ENCODE measurements around the gene HNRNPA2B1.

HNRNPA2B1 gene

GRCh38 chr7:26145238-26145637 lies 55.3 kb downstream of the HNRNPA2B1 start:
- no peak overlapping the region for H3K9ac ChIP-seq (ENCODE audit: low read length)
- no peak overlapping the region for H2AK5ac ChIP-seq (ENCODE audit: low read length, severe bottlenecking)
- no peak overlapping the region for H3K4me2 ChIP-seq (ENCODE audit: low read length, poor library complexity, severe bottlenecking)
- H2BK12ac ChIP-seq (ENCODE audit: low read length in 2 of 2) = no peak overlapping the region
- H4K8ac ChIP-seq (ENCODE audit: low read length) = no peak overlapping the region
- no peaks in the 10 kb centered on the region for H3K79me1 ChIP-seq (replicated peaks; ENCODE audit: low read length, poor library complexity, severe bottlenecking)
- no peak overlapping the region for H2BK15ac ChIP-seq (ENCODE audit: low read depth, poor library complexity, severe bottlenecking)
- H3K18ac ChIP-seq (ENCODE audit: low read depth in 1 of 2, low read length in 2 of 2) = no peak overlapping the region
- no peak overlapping the region for H2AFZ ChIP-seq (ENCODE audit: low read depth, low read length)
- no peak overlapping the region for H2BK120ac ChIP-seq (ENCODE audit: low read depth, low read length)
- H3K27me3 ChIP-seq (ENCODE audit: control insufficient read depth in 1 of 2, insufficient read depth in 1 of 2, low read length in 2 of 2) = peaks cover 0 to 8% of the 10 kb centered on the region in 2 experiments
- no peak for DNase-seq
- no peak overlapping the region for H3K14ac ChIP-seq (ENCODE audit: low read length in 2 of 2)
- H2BK5ac ChIP-seq (ENCODE audit: low read depth, low read length, poor library complexity, severe bottlenecking) = no peak overlapping the region
- no peak overlapping the region for H3K23ac ChIP-seq (ENCODE audit: low read length in 2 of 2)
- WGBS = 100% methylated on average over 2 of the region's 4 CpGs
- H3K4me3 ChIP-seq (ENCODE audit: insufficient read depth in 1 of 2, low read depth in 1 of 2, low read length in 2 of 2) = no peak overlapping the region
- no peak overlapping the region for H3K27ac ChIP-seq (ENCODE audit: low read length, poor library complexity, severe bottlenecking)
- no peak overlapping the region for H3K4ac ChIP-seq (ENCODE audit: low read depth in 1 of 2, low read length in 2 of 2)
- no peak overlapping the region for H4K91ac ChIP-seq (ENCODE audit: low read length)
- no peaks in the 10 kb centered on the region for H3K9me3 ChIP-seq (ENCODE audit: control insufficient read depth, low read length)
- peaks cover 1% of the 10 kb centered on the region for H3K4me1 ChIP-seq (ENCODE audit: control insufficient read depth, insufficient read depth, low read depth, low read length)
- H3K36me3 ChIP-seq (ENCODE audit: control insufficient read depth in 1 of 2, insufficient read depth in 2 of 2, low read depth in 1 of 2, low read length in 2 of 2) = no peaks in the 10 kb centered on the region

GRCh38 chr7:26144184-26145080 lies 56.1 kb downstream of the HNRNPA2B1 start:
- H3K4ac ChIP-seq (ENCODE audit: low read depth in 1 of 2, low read length in 2 of 2) = no peak overlapping the region
- 93% methylated on average over 8 of the region's 13 CpGs for WGBS

GRCh38 chr7:26143298-26144048 lies 57.1 kb downstream of the HNRNPA2B1 start:
- H2BK120ac ChIP-seq (ENCODE audit: low read depth, low read length) = no peak overlapping the region
- no peaks in the 10 kb centered on the region for H3K36me3 ChIP-seq (ENCODE audit: control insufficient read depth in 1 of 2, insufficient read depth in 2 of 2, low read depth in 1 of 2, low read length in 2 of 2)
- no peak overlapping the region for H3K9ac ChIP-seq (ENCODE audit: low read length)
- H2BK15ac ChIP-seq (ENCODE audit: low read depth, poor library complexity, severe bottlenecking) = no peak overlapping the region
- no peak overlapping the region for H2BK5ac ChIP-seq (ENCODE audit: low read depth, low read length, poor library complexity, severe bottlenecking)
- H2AK5ac ChIP-seq (ENCODE audit: low read length, severe bottlenecking) = no peak overlapping the region
- no peak overlapping the region for H3K23ac ChIP-seq (ENCODE audit: low read length in 2 of 2)
- H3K9me3 ChIP-seq (ENCODE audit: control insufficient read depth, low read length) = no peaks in the 10 kb centered on the region
- H3K14ac ChIP-seq (ENCODE audit: low read length in 2 of 2) = no peak overlapping the region
- no peak overlapping the region for H4K91ac ChIP-seq (ENCODE audit: low read length)
- WGBS = 42% methylated on average over 3 of the region's 5 CpGs
- no peak overlapping the region for H2BK12ac ChIP-seq (ENCODE audit: low read length in 2 of 2)
- H3K27ac ChIP-seq (ENCODE audit: low read length, poor library complexity, severe bottlenecking) = no peak overlapping the region
- H3K4me1 ChIP-seq (ENCODE audit: control insufficient read depth, insufficient read depth, low read depth, low read length) = peaks cover 1% of the 10 kb centered on the region
- no peak overlapping the region for H4K8ac ChIP-seq (ENCODE audit: low read length)
- no peak overlapping the region for H3K4me2 ChIP-seq (ENCODE audit: low read length, poor library complexity, severe bottlenecking)
- no peak overlapping the region for H3K18ac ChIP-seq (ENCODE audit: low read depth in 1 of 2, low read length in 2 of 2)
- no peaks in the 10 kb centered on the region for H3K79me1 ChIP-seq (replicated peaks; ENCODE audit: low read length, poor library complexity, severe bottlenecking)
- no peak overlapping the region for H3K4ac ChIP-seq (ENCODE audit: low read depth in 1 of 2, low read length in 2 of 2)
- no peak overlapping the region for H2AFZ ChIP-seq (ENCODE audit: low read depth, low read length)
- no peaks in the 10 kb centered on the region for H3K27me3 ChIP-seq (ENCODE audit: control insufficient read depth in 1 of 2, insufficient read depth in 1 of 2, low read length in 2 of 2)
- DNase-seq = peak; percentile 55
- no peak overlapping the region for H3K4me3 ChIP-seq (ENCODE audit: insufficient read depth in 1 of 2, low read depth in 1 of 2, low read length in 2 of 2)

More at GRCh38 chr7:26144184-26145080, 56.1 kb downstream of the HNRNPA2B1 start:
- Histone ChIP-seq H2AFZ (ENCODE audit: low read depth, low read length) (no peak overlapping the region), H2BK120ac (ENCODE audit: low read depth, low read length) (no peak overlapping the region), H2BK5ac (ENCODE audit: low read depth, low read length, poor library complexity, severe bottlenecking) (no peak overlapping the region), H2AK5ac (ENCODE audit: low read length, severe bottlenecking) (no peak overlapping the region), H3K36me3 (ENCODE audit: control insufficient read depth in 1 of 2, insufficient read depth in 2 of 2, low read depth in 1 of 2, low read length in 2 of 2) (no peaks in the 10 kb centered on the region), H3K23ac (ENCODE audit: low read length in 2 of 2) (no peak overlapping the region), H3K27me3 (ENCODE audit: control insufficient read depth in 1 of 2, insufficient read depth in 1 of 2, low read length in 2 of 2) (no peaks in the 10 kb centered on the region), H3K4me2 (ENCODE audit: low read length, poor library complexity, severe bottlenecking) (no peak overlapping the region), H3K14ac (ENCODE audit: low read length in 2 of 2) (no peak overlapping the region), H4K8ac (ENCODE audit: low read length) (no peak overlapping the region), H3K79me1 (replicated peaks; ENCODE audit: low read length, poor library complexity, severe bottlenecking) (no peaks in the 10 kb centered on the region), H3K9me3 (ENCODE audit: control insufficient read depth, low read length) (no peaks in the 10 kb centered on the region), H3K27ac (ENCODE audit: low read length, poor library complexity, severe bottlenecking) (no peak overlapping the region), H2BK15ac (ENCODE audit: low read depth, poor library complexity, severe bottlenecking) (no peak overlapping the region), H4K91ac (ENCODE audit: low read length) (no peak overlapping the region), H3K9ac (ENCODE audit: low read length) (no peak overlapping the region), H2BK12ac (ENCODE audit: low read length in 2 of 2) (no peak overlapping the region), H3K18ac (ENCODE audit: low read depth in 1 of 2, low read length in 2 of 2) (no peak overlapping the region), H3K4me1 (ENCODE audit: control insufficient read depth, insufficient read depth, low read depth, low read length) (peaks cover 1% of the 10 kb centered on the region), H3K4me3 (ENCODE audit: insufficient read depth in 1 of 2, low read depth in 1 of 2, low read length in 2 of 2) (no peak overlapping the region)
- no peak for DNase-seq

GRCh38 chr7:26141077-26141476 lies 59.5 kb downstream of the HNRNPA2B1 start:
- H2BK5ac ChIP-seq (ENCODE audit: low read depth, low read length, poor library complexity, severe bottlenecking) = no peak overlapping the region
- H3K4ac ChIP-seq (ENCODE audit: low read depth in 1 of 2, low read length in 2 of 2) = no peak overlapping the region
- H3K79me1 ChIP-seq (replicated peaks; ENCODE audit: low read length, poor library complexity, severe bottlenecking) = no peaks in the 10 kb centered on the region
- no peak overlapping the region for H2BK12ac ChIP-seq (ENCODE audit: low read length in 2 of 2)
- H2BK120ac ChIP-seq (ENCODE audit: low read depth, low read length) = no peak overlapping the region
- no peaks in the 10 kb centered on the region for H3K27me3 ChIP-seq (ENCODE audit: control insufficient read depth in 1 of 2, insufficient read depth in 1 of 2, low read length in 2 of 2)
- no peak overlapping the region for H2BK15ac ChIP-seq (ENCODE audit: low read depth, poor library complexity, severe bottlenecking)
- H3K27ac ChIP-seq (ENCODE audit: low read length, poor library complexity, severe bottlenecking) = no peak overlapping the region
- H3K4me3 ChIP-seq (ENCODE audit: insufficient read depth in 1 of 2, low read depth in 1 of 2, low read length in 2 of 2) = no peak overlapping the region
- WGBS = 91% methylated on average over 2 of the region's 2 CpGs
- no peak overlapping the region for H4K91ac ChIP-seq (ENCODE audit: low read length)
- H3K36me3 ChIP-seq (ENCODE audit: control insufficient read depth in 1 of 2, insufficient read depth in 2 of 2, low read depth in 1 of 2, low read length in 2 of 2) = no peaks in the 10 kb centered on the region
- peaks cover 1% of the 10 kb centered on the region for H3K4me1 ChIP-seq (ENCODE audit: control insufficient read depth, insufficient read depth, low read depth, low read length)
- no peak overlapping the region for H3K4me2 ChIP-seq (ENCODE audit: low read length, poor library complexity, severe bottlenecking)
- H3K18ac ChIP-seq (ENCODE audit: low read depth in 1 of 2, low read length in 2 of 2) = no peak overlapping the region
- no peak overlapping the region for H2AFZ ChIP-seq (ENCODE audit: low read depth, low read length)
- no peak overlapping the region for H3K23ac ChIP-seq (ENCODE audit: low read length in 2 of 2)
- no peak overlapping the region for H3K14ac ChIP-seq (ENCODE audit: low read length in 2 of 2)
- no peak overlapping the region for H3K9ac ChIP-seq (ENCODE audit: low read length)
- no peak overlapping the region for H2AK5ac ChIP-seq (ENCODE audit: low read length, severe bottlenecking)
- no peaks in the 10 kb centered on the region for H3K9me3 ChIP-seq (ENCODE audit: control insufficient read depth, low read length)
- DNase-seq = no peak
- H4K8ac ChIP-seq (ENCODE audit: low read length) = no peak overlapping the region

Measured in mesenchymal stem cell (in vitro differentiated cells and primary cell).